Subcutaneous adipose tissue (tissue), 4 donors: ENCODE measurements around the gene UBAP2. TPM values are rescaled to one million over a fixed set of nuclear protein-coding genes. Genes with fewer than 3 reads are reported as not detected.

ENCODE experiments used
- total RNA-seq, 4 donors: library from RNA; depleted of rRNA; stranded (reverse); fragments of >200 nt; gene quantifications; one replicate each; pipeline ENCODE4 v1.1.0, GENCODE V29; 2016
- TF ChIP-seq, protein P1 (sequence below): fragments of 450-650 bp; IDR thresholded peaks from one replicate; pipeline ENCODE4 v1.5.1; 2016; ENCODE audit warnings: low read depth, mild to moderate bottlenecking, control low read depth, antibody characterized with exemption, moderate library complexity

Gene UBAP2
- total RNA-seq, 4 donors from 2014 or later = 20.5 to 29.6 (median 22.7) TPM

DNA sequence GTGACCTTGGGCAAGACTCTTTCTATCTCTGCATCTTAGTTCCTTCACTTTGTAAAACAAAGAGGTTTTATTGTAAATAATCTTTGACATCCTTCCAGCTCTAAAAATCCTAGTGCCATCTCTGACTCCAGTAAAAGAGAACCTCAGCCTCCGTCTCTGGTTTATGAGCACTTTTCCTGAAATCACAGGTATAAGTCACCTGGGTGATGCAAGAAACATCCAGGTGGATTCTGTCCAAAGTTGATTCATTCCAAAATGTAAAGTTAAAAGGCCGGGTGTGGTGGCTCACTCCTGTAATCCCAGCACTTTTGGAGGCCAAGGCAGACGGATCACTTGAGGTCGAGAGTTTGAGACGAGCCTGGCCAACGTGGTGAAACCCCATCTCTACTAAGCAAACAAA, 21.1 kb upstream of the UBAP2 start:
- TF ChIP-seq, protein P1, sequence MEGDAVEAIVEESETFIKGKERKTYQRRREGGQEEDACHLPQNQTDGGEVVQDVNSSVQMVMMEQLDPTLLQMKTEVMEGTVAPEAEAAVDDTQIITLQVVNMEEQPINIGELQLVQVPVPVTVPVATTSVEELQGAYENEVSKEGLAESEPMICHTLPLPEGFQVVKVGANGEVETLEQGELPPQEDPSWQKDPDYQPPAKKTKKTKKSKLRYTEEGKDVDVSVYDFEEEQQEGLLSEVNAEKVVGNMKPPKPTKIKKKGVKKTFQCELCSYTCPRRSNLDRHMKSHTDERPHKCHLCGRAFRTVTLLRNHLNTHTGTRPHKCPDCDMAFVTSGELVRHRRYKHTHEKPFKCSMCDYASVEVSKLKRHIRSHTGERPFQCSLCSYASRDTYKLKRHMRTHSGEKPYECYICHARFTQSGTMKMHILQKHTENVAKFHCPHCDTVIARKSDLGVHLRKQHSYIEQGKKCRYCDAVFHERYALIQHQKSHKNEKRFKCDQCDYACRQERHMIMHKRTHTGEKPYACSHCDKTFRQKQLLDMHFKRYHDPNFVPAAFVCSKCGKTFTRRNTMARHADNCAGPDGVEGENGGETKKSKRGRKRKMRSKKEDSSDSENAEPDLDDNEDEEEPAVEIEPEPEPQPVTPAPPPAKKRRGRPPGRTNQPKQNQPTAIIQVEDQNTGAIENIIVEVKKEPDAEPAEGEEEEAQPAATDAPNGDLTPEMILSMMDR = no peak

DNA sequence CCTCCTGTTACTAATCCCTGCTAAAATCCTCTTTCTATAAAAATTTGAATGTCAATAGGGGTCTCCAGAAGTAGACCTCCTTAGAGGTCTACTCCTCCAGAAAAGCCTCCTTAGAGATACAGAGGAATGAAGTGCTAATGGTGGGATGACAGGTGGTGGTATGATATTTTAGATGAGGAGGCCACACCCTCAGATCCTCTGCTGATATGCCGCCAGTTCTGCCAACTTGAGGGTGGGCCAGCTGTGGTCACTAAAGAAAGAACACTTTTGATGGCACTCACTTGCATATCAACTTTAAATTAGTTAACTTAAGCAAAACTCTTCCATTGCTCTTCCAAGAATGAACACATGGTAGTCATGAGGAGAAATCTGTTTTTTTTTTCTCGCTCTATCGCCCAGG, 16.9 kb upstream of the UBAP2 start:
- TF ChIP-seq, protein P1 = no peak

DNA sequence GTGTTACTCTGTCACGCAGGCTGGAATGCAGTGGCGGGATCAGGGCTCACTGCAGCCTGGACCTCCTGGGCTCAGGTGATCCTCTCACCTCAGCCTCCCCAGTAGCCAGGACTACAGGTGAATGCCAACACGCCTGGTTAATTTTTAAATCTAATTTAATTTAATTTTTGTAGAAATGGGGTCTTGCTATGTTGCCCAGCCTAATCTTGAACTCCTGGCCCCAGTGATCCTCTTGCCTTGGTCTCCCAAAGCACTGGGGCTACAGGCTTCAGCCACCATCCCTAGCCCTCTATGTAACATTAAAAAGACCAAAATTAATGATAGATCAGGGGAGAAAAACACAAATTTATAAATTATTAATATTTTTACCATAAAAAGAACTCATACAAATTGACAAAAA, 11.3 kb upstream of the UBAP2 start:
- TF ChIP-seq, protein P1 = no peak

DNA sequence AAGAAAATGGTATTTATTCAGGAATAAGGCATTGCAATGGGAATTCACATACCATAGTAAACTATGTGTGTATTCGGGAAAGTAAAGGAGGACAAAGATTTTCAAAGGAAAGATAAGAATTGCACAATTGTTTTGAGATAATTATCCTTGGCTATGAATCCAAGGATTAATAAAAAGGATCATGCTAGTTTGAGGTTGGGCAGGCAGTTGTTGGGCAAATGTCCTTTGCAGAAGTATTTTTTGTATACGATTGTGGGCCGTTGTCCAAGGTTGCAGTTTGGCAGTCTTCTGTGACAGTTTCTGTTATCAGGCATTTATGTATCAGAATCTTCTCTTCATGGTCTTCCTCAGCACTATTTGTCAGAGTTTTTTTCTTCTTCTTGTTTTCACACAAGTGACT, 10.6 kb upstream of the UBAP2 start:
- TF ChIP-seq, protein P1 = no peak

DNA sequence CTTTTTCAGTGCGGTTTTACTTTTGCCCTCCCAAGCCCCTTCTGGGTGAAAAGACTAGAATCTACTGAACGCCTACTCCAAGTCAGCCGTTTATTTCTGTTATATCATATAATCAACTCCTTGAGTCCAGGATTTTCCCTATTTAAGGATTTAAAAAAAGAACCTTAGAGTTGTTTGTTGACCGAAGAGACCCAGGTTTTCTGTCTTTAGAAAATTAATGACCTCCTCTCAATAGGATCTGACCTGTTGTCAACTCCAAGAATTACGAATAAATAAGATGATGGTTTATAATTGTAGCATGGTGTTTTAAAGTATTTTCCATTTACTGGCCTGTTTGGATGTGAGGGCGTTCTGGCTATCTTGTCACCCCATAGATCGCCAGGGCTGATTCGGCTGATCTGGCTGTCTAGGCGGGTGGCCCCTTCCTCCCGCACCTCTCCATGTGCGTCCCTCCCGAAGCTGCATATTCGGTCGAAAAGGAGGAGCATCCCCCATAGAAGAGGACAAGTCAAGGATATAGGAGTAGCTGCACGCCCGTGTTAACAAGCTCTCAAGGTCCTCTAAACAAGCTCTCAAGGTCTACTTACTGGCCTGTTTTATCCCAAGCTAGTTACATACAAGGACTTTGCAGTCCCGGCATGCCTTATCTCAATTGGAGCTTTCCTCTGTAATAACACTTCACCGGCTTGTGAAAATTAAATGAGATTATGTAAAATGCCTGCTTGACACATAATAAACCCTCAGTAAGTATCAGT, 1.1 kb upstream of the UBAP2 start:
- TF ChIP-seq, protein P1 = no peak

DNA sequence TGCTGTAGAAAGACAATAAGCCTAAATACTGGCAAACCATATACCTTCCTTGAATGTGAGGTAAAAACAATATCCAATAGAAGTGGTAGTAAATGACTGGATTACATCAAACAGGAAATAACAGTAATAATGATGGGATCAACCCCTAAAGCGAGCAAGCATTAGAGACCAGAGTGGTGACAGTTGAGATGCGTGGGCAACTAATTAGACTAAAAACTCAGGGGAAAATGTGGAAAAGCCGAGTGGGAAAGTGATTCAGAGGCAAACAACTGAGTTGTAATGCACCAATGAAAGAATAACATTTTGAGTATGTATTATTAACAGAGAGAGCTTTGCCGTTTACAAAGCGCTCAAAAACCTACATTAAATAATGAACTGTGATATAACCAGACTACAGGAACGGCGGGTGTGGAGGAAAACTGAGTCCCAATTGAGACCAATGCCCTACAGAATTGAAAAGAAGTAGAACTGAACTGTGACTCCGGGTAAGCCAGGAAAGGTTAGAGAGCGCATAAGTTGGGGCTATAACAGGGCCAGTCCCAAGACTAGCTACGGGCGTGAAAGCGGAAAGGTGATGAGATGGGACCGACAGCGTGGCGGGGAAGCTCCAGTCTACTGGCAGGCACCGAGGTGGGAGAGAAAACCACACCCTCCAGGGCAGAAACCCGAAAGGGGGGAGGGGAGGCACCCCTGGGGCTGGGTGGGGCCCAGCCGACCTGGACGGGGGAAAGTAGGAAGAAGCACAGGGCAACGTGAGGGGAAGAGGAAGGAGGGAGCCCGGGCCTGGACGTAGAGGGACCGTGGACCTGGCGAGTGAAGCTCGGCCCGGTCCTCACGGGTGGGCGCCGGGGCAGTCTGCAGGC, 592 bp downstream of the UBAP2 start:
- TF ChIP-seq, protein P1 = no peak

DNA sequence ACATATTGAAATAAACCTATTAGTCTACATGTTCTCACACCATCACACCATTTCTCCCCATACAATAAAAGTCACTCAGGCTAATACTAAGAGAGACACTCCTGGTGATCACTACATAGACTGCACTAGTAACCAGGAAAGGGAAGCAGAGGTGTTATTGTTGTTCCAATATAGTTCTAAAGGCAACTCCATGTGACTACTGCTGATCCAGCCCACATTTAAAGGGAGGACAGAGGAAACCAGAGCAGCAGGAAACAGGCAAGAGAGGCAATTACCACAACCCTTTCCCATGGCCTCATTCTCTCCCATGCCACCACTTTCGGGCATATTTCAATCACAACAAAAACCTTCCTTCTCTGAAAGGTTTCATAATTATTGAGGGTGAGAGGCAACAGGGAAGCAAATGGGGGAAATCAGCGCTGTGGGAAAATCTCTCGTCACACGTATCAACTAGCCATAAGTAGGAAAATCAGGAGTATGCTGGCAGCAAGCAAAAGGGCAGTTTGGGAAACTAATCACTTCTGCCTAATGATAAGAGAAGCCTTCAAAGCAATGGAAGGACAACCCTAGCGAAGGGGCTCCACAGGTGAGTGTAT, 1.8 kb downstream of the UBAP2 start:
- TF ChIP-seq, protein P1 = no peak
